ENCODE measurements around the gene ETV5. TPM values are rescaled to one million over a fixed set of nuclear protein-coding genes. Genes with fewer than 3 reads are reported as not detected.

The ETV5 gene
- polyA plus RNA-seq, 2 of the 4 experiments (the other 2 are of a cell fraction) = 20.5 to 54.7 TPM

GRCh38 chr3:186098740-186099139, 10.1 kb downstream of the ETV5 start:
- no peaks in the 10 kb centered on the region for H3K9me3 ChIP-seq
- peak overlapping the region; percentile 85 for H3K4me2 ChIP-seq
- DNase-seq (ENCODE audit: low read depth in 1 of 2, low spot score in 1 of 2) = no peak
- ATAC-seq = no peak
- FAIRE-seq = no peak
- POLR2A ChIA-PET = interaction anchor here (0.6 to 3.5 kb wide), 2 partner anchors 10 to 46 kb away, joined by 4 to 29 read pairs; partner anchors contain the start of gene ETV5
- TF ChIP-seq USF2 (IDR thresholded peaks at IDR 0.05) (no peak), POLR2AphosphoS2 (conservative IDR thresholded peaks at IDR 0.05; ENCODE audit: low read length) (no peak), CBX2 (IDR thresholded peaks at IDR 0.05; ENCODE audit: borderline replicate concordance, low read depth) (no peak), GATA3 (IDR thresholded peaks at IDR 0.05; ENCODE audit: borderline replicate concordance) (no peak), NPAS2 (CRISPR knock-in tag; IDR thresholded peaks at IDR 0.05; ENCODE audit: borderline replicate concordance) (no peak), SREBF2 (IDR thresholded peaks at IDR 0.05) (no peak), KDM1A (IDR thresholded peaks at IDR 0.05; ENCODE audit: low read depth) (no peak), RFX5 (IDR thresholded peaks at IDR 0.05) (no peak), MAX (IDR thresholded peaks at IDR 0.05) (no peak), CEBPB (IDR thresholded peaks at IDR 0.05) (no peak)
- peaks cover 47% of the 10 kb centered on the region for H3K4me1 ChIP-seq
- WGBS (ENCODE audit: missing lambda C conversion rate) = 74% methylated on average over 3 of the region's 3 CpGs
- H3K27ac ChIP-seq = peak overlapping the region; percentile 63 to 87; a peak in 5 of 6 replicates
- CTCF ChIA-PET = no interaction called here
- no peak overlapping the region for H3K4me3 ChIP-seq

GRCh38 chr3:186097663-186098451, 11.0 kb downstream of the ETV5 start:
- no peaks in the 10 kb centered on the region for H3K9me3 ChIP-seq
- TF ChIP-seq FOSB (CRISPR knock-in tag; IDR thresholded peaks at IDR 0.05) (no peak), SREBF2 (IDR thresholded peaks at IDR 0.05) (no peak), RAD21 (conservative IDR thresholded peaks at IDR 0.05 in 1 of 2, IDR thresholded peaks at IDR 0.05 in 1 of 2) (no peak), NPAS2 (CRISPR knock-in tag; IDR thresholded peaks at IDR 0.05; ENCODE audit: borderline replicate concordance) (no peak), CEBPB (IDR thresholded peaks at IDR 0.05) (no peak), E2F6 (IDR thresholded peaks at IDR 0.05; ENCODE audit: borderline replicate concordance, low read depth) (no peak), ZFP36 (IDR thresholded peaks at IDR 0.05; ENCODE audit: borderline replicate concordance, partially characterized antibody) (no peak), PBX3 (IDR thresholded peaks at IDR 0.05) (peak; percentile 27; the same call in 1 of the 2 replicates), HES2 (IDR thresholded peaks at IDR 0.05) (no peak), BHLHE40 (IDR thresholded peaks at IDR 0.05; ENCODE audit: low read depth, low read length) (no peak), JUN (IDR thresholded peaks at IDR 0.05) (peak in 1 of 2 experiments; percentile 34; a peak in 1 of 5 replicates), EHF (CRISPR knock-in tag; IDR thresholded peaks at IDR 0.05) (no peak), RFX5 (IDR thresholded peaks at IDR 0.05) (no peak), MAFK (IDR thresholded peaks at IDR 0.05; ENCODE audit: partially characterized antibody) (peak; percentile 3)
- H3K4me3 ChIP-seq = peak overlapping the region; percentile 31
- ChIA-PET POLR2A (interaction anchor here (0.6 to 3.5 kb wide), 3 partner anchors 11 to 145 kb away, joined by 3 to 29 read pairs (median 4); partner anchors contain the start of gene ETV5), CTCF (interaction anchor here (1.2 to 1.3 kb wide), 2 partner anchors 17 to 444 kb away, joined by 4 read pairs; no protein-coding TSS in a partner anchor)
- peak overlapping the region; percentile 85 for H3K4me2 ChIP-seq
- peaks cover 44% of the 10 kb centered on the region for H3K4me1 ChIP-seq
- ATAC-seq (peak; percentile 90 to 95), FAIRE-seq (no peak), DNase-seq (ENCODE audit: low read depth in 1 of 2, low spot score in 1 of 2) (peak; percentile 75 to 91)
- WGBS (ENCODE audit: missing lambda C conversion rate) = 2% methylated on average over 16 of the region's 16 CpGs
- H3K27ac ChIP-seq = peak overlapping the region; percentile 63 to 87; a peak in 5 of 6 replicates

Data from A549 (cell line).